Brain microvascular endothelial cell (primary cell): ENCODE results near the gene C5orf24.
A peak's percentile ranks its signal among the peaks of the same experiment; 100 is the strongest.

ENCODE experiments used
- DNase-seq: peaks from one replicate; pipeline ENCODE4 v3.0.0-alpha.2; 2020
- H3K27ac ChIP-seq: fragments of 250-450 bp; sonication (Bioruptor Pico); 2 replicates; pipeline ENCODE4 v1.5.1; 2020; ENCODE audit warnings: mild to moderate bottlenecking, moderate library complexity
- H3K27me3 ChIP-seq: fragments of 250-450 bp; sonication (Bioruptor Pico); replicated peaks from 2 replicates; pipeline ENCODE4 v1.5.1; 2020; ENCODE audit warnings: mild to moderate bottlenecking
- H3K36me3 ChIP-seq: fragments of 250-450 bp; sonication (Bioruptor Pico); replicated peaks from 2 replicates; pipeline ENCODE4 v1.5.1; 2020; ENCODE audit warnings: mild to moderate bottlenecking
- H3K4me3 ChIP-seq: 2 replicates; pipeline ENCODE4 v1.5.1; 2011; ENCODE audit warnings: low read depth, mild to moderate bottlenecking, control low read depth, low read length, moderate library complexity
- in situ Hi-C: cut with HindIII; loops from 2 replicates; pipeline ENCODE4 v1.10.0; 2017; ENCODE audit warnings: low sequenced_read_pairs, low pct_ligation_motif_present
- TF ChIP-seq, protein P1 (sequence below): IDR thresholded peaks from 2 replicates; pipeline ENCODE4 v1.5.1; 2011; ENCODE audit warnings: low read depth, mild to moderate bottlenecking, moderate library complexity, low read length, control low read depth, inconsistent platforms; ENCODE audit errors: missing control alignments

C5orf24 gene

DNA sequence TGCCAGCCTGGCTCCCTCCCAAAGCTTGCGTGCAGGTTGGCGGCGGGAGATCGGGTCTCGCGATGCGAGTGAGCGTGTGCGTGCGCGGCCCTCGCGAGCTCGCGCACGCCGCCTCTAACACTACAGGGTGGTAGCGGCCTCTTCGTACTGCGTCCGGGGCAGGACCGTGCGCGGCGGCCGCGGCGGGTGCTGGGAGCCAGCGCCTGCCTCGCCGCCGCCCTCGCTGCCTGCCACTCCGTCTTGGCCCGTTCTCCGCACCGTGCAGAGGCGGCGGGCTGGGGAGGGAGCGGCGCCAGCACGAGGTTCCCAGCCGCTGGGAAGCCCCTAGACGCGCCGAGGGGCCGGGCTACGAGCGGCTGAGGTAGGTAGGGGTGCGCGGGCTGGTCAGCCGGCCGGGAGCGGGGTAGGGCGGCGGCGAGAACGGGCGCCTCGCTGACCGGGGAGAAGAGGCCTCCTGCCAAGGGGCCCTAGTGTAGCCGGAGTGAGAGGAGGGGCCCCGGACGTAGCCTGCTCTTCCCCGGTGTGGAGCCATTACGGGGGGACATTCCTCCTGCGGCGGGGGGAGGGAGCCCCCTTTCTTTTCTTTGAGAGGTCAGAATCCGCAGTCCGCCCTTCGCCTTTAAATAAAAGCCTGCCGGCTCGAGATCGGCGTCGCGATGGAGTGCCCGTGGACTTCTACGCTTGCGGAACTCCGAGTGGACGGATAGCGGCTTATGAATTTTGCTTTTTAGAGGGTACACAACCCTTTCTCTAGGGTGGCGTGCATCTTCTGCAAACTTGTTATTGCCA lies at the start of gene C5orf24:
Gene C5orf24 (plus strand): TSS at position 117 of the 789 bp plus-strand sequence. CDS start 8,933 bp downstream, outside the sequence.
- in situ Hi-C loops, result no loop called here
- peak within 1 kb of the TSS; percentile 90 for H3K4me3 ChIP-seq
- DNase-seq, result peak; percentile 89
- H3K36me3 ChIP-seq, result peaks cover 22% of the 10 kb centered on the region
- H3K27ac ChIP-seq, result peak within 1 kb of the TSS; percentile 94
- no peaks in the 10 kb centered on the region for H3K27me3 ChIP-seq
- TF ChIP-seq, protein P1, sequence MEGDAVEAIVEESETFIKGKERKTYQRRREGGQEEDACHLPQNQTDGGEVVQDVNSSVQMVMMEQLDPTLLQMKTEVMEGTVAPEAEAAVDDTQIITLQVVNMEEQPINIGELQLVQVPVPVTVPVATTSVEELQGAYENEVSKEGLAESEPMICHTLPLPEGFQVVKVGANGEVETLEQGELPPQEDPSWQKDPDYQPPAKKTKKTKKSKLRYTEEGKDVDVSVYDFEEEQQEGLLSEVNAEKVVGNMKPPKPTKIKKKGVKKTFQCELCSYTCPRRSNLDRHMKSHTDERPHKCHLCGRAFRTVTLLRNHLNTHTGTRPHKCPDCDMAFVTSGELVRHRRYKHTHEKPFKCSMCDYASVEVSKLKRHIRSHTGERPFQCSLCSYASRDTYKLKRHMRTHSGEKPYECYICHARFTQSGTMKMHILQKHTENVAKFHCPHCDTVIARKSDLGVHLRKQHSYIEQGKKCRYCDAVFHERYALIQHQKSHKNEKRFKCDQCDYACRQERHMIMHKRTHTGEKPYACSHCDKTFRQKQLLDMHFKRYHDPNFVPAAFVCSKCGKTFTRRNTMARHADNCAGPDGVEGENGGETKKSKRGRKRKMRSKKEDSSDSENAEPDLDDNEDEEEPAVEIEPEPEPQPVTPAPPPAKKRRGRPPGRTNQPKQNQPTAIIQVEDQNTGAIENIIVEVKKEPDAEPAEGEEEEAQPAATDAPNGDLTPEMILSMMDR, result no peak

- DNase-seq, result no peak
- in situ Hi-C loops, result no loop called here
- H3K36me3 ChIP-seq, result peaks cover 39% of the 10 kb centered on the region
- H3K4me3 ChIP-seq, result no peak overlapping the region
- TF ChIP-seq, protein P1, result no peak
- no peak overlapping the region for H3K27ac ChIP-seq
- no peaks in the 10 kb centered on the region for H3K27me3 ChIP-seq
These were observed 47.3 kb upstream of the C5orf24 start for GRCh38 chr5:134798468-134798867.

- peaks cover 4% of the 10 kb centered on the region for H3K36me3 ChIP-seq
- TF ChIP-seq, protein P1, result no peak
- in situ Hi-C loops, result no loop called here
- no peak for DNase-seq
- no peak overlapping the region for H3K27ac ChIP-seq
- H3K4me3 ChIP-seq, result no peak overlapping the region
- no peaks in the 10 kb centered on the region for H3K27me3 ChIP-seq
These were observed 41.9 kb upstream of the C5orf24 start for GRCh38 chr5:134803821-134804220.

GRCh38 chr5:134813407-134813806 lies 32.4 kb upstream of the C5orf24 start:
- H3K27ac ChIP-seq, result no peak overlapping the region
- in situ Hi-C loops, result no loop called here
- H3K36me3 ChIP-seq, result peaks cover 39% of the 10 kb centered on the region
- DNase-seq, result no peak
- H3K4me3 ChIP-seq, result no peak overlapping the region
- no peaks in the 10 kb centered on the region for H3K27me3 ChIP-seq
- TF ChIP-seq, protein P1, result no peak

- no peak for DNase-seq
- no peak overlapping the region for H3K27ac ChIP-seq
- no peaks in the 10 kb centered on the region for H3K27me3 ChIP-seq
- H3K4me3 ChIP-seq, result no peak overlapping the region
- H3K36me3 ChIP-seq, result peaks cover 42% of the 10 kb centered on the region
- in situ Hi-C loops, result no loop called here
- TF ChIP-seq, protein P1, result no peak
These were observed 31.9 kb upstream of the C5orf24 start for GRCh38 chr5:134813827-134814226.
